ENCODE measurements around the gene KCNIP4.
A peak's percentile ranks its signal among the peaks of the same experiment; 100 is the strongest.
"Not testable (repeated sequence)": the region's sequence is repeated elsewhere in the genome, so short reads cannot be mapped to it uniquely, and the experiment has no call there.

Gene KCNIP4

DNA sequence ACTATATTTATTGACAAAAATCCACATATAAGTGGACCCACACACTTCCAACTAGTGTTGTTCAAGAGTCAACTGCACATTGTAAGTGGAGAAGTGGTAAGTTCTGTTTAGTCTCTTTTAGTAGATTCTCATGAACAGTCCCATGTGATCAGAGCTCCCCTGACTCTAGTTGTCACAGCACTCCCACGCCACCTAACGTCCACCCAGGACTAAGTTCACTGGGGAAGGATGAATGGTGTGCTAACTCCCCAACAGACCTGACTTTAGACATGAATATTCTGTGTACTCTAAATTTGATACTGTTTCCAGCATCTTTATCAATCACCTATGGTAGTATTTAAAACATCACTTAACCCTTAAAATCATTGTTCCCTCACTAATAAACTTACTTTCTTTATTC lies 1188.5 kb downstream of the KCNIP4 start:
- no peak overlapping the region for H3K27ac Mint-ChIP-seq
- H3K36me3 Mint-ChIP-seq (ENCODE audit: low read depth) = no peaks in the 10 kb centered on the region
- H3K4me1 Mint-ChIP-seq (ENCODE audit: low read depth) = no peaks in the 10 kb centered on the region
- no peaks in the 10 kb centered on the region for H3K27me3 Mint-ChIP-seq (ENCODE audit: low read depth)
- no peak overlapping the region for H3K4me3 Mint-ChIP-seq
- H3K9me3 Mint-ChIP-seq = no peaks in the 10 kb centered on the region

DNA sequence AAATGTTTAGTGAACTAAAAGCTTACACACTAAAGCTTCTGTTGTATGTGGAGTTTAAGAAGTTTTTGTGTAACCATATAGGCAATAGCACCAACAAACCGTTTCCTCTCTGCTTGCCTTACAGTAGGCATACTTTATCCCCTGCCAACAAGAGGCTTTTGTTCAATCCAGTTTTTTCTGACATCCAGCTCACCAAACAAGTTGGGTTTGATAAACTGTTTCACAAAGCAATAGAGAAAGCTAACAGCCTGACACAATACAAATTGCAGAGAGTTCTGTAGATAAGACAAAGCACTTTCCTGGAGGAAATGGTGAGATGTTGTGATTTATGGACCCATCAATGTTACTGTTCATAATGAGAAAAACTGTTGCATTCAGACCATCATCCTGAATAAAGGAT lies 1194.5 kb downstream of the KCNIP4 start:
- no peak overlapping the region for H3K27ac Mint-ChIP-seq
- peaks cover 4% of the 10 kb centered on the region for H3K9me3 Mint-ChIP-seq
- no peak overlapping the region for H3K4me3 Mint-ChIP-seq
- H3K27me3 Mint-ChIP-seq (ENCODE audit: low read depth) = no peaks in the 10 kb centered on the region
- no peaks in the 10 kb centered on the region for H3K4me1 Mint-ChIP-seq (ENCODE audit: low read depth)
- no peaks in the 10 kb centered on the region for H3K36me3 Mint-ChIP-seq (ENCODE audit: low read depth)

DNA sequence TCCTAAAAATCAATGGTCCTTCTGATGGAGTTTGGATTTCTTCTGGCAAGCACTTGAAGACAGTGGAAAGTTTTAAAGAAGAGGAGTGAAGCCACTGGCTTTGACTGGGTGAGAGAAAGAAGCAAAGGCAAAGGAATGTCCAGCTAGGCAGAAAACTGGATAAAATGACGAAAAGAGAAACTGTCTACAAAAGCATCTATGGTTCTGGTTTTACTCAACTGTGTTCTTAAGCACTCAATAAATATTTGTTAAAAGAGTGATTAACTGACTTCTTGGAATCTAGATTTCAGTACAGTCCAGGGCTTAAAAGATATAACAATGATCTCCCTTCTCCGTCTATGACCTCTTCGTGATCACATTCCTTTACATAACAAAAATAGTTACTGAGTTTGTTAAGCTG lies 1195.9 kb downstream of the KCNIP4 start:
- Mint-ChIP-seq H3K9me3 (peaks cover 4% of the 10 kb centered on the region), H3K27me3 (ENCODE audit: low read depth) (no peaks in the 10 kb centered on the region), H3K36me3 (ENCODE audit: low read depth) (no peaks in the 10 kb centered on the region), H3K27ac (no peak overlapping the region), H3K4me3 (no peak overlapping the region), H3K4me1 (ENCODE audit: low read depth) (no peaks in the 10 kb centered on the region)

DNA sequence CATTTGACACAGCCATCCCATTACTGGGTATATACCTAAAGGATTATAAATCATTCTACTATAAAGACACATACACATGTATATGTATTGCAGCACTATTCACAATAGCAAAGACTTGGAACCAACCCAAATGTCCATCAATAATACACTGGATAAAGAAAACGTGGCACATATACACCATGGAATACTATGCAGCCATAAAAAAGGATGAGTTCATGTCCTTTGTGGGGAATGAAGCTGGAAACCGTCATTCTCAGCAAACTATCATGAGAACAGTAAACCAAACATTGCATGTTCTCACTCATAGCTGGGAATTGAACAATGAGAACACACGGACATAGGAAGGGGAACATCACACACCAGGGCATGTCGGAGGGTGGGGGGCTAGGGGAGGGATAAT lies 1202.6 kb downstream of the KCNIP4 start:
- peaks cover 24% of the 10 kb centered on the region for H3K9me3 Mint-ChIP-seq
- not testable (repeated sequence) for H3K4me1 Mint-ChIP-seq (ENCODE audit: low read depth); H3K36me3 Mint-ChIP-seq (ENCODE audit: low read depth); H3K27me3 Mint-ChIP-seq (ENCODE audit: low read depth); H3K27ac Mint-ChIP-seq; H3K4me3 Mint-ChIP-seq

DNA sequence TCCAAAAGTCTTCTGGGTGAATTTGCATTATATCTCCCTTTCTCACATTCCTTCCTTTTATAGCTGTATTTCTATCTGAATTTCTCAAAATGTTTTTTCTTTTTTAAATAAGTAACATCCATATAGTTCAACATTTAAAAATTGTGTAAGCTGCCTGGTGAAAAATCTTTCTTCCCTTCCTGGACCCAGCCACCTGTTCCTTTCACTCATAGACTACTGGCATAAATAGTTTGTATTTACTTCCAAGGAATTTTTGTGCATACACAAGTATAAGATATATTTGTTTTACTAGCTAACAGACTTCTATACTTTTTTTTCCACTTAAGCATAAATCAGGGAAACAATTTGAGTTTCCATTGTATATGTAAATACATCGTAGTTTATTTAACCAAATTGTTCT lies 1212.6 kb downstream of the KCNIP4 start:
- Mint-ChIP-seq H3K4me1 (ENCODE audit: low read depth) (no peaks in the 10 kb centered on the region), H3K27me3 (ENCODE audit: low read depth) (no peaks in the 10 kb centered on the region), H3K4me3 (no peak overlapping the region), H3K27ac (no peak overlapping the region), H3K36me3 (ENCODE audit: low read depth) (peaks cover 14% of the 10 kb centered on the region), H3K9me3 (peaks cover 32% of the 10 kb centered on the region)

DNA sequence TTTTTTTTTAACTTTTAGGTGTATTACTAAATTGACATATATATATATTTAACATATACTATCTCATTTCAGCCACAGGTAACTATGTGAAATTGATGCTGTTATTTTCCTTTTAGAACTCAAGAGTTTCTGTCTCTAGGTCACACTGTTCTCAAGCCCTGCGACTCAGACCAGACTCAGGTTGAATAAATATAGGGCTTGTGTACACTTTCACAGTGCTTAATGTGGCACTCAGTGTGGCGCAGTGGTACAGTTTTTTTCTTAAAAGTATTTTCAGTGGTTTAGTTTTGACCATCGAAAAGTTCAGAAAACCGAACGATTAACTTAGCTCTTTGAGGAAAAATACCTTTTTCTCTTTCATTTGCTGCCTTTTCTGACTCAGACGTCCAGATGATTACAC lies 1223.7 kb downstream of the KCNIP4 start:
- Mint-ChIP-seq H3K27ac (no peak overlapping the region), H3K36me3 (ENCODE audit: low read depth) (peaks cover 35% of the 10 kb centered on the region), H3K4me3 (no peak overlapping the region)

DNA sequence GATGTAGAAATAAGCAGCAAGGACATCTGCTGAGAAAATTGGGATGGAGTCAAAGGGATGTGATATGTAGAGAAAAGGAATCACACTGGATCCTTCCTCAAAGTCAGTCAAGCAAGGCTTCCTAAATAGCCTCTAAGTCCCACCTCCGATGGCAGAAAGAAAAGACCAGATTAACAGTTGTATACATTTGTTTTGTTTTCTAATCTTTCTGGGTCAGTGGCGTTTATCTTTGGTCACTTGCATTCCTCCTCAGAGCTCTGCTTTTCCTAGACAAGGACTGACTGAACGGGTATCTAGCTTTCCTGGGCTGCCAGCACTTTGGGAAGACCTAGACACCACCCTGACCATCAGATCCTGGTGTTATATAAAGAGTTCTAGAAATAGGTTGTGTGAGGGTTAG lies 1225.1 kb downstream of the KCNIP4 start:
- H3K4me1 Mint-ChIP-seq (ENCODE audit: low read depth) = no peaks in the 10 kb centered on the region
- H3K36me3 Mint-ChIP-seq (ENCODE audit: low read depth) = peaks cover 43% of the 10 kb centered on the region
- peaks cover 13% of the 10 kb centered on the region for H3K9me3 Mint-ChIP-seq
- no peak overlapping the region for H3K4me3 Mint-ChIP-seq
- no peaks in the 10 kb centered on the region for H3K27me3 Mint-ChIP-seq (ENCODE audit: low read depth)
- no peak overlapping the region for H3K27ac Mint-ChIP-seq

More for the DNA sequence above, 1223.7 kb downstream of the KCNIP4 start:
- no peaks in the 10 kb centered on the region for H3K4me1 Mint-ChIP-seq (ENCODE audit: low read depth)
- no peaks in the 10 kb centered on the region for H3K27me3 Mint-ChIP-seq (ENCODE audit: low read depth)
- peaks cover 13% of the 10 kb centered on the region for H3K9me3 Mint-ChIP-seq

DNA sequence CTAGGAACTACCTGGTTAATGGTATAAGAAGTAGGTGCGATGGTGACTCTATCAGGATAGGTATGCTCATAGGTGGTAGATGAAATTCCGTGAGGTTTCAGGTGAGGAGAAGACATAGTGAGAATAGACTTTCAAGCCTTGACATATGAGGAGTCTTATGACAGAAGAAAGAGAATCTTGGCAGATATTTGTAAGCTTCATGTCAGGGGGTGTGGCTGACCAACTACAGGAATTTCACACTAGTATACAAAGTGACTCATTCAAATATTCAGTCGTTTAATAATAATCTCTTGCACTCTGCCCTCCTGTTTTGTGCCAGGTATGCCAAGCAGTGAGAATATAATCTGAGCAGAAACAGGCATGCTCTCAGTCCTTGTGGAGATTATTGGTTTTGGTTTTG lies 1225.6 kb downstream of the KCNIP4 start:
- Mint-ChIP-seq H3K4me3 (no peak overlapping the region), H3K36me3 (ENCODE audit: low read depth) (peaks cover 47% of the 10 kb centered on the region), H3K27ac (no peak overlapping the region), H3K27me3 (ENCODE audit: low read depth) (no peaks in the 10 kb centered on the region), H3K4me1 (ENCODE audit: low read depth) (no peaks in the 10 kb centered on the region), H3K9me3 (peaks cover 13% of the 10 kb centered on the region)

DNA sequence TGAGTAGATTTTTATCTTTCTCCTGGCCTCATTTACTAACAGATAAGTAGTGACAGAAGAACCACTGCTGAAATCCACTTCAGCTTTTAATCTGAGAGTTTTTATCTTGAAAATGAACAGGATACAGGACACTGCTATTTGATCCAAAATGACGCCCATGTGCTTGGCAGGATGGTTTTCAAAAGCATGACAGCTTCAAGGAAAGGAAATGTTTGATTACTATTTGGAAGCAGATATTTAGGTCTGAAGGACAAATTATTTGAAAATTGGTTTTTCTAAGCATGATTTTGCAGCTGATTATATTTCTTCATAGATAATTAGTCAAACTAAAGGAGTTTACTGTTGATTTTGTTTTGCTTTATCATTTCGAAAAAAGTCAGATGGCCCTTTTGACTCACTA lies 1237.2 kb downstream of the KCNIP4 start:
- peaks cover 17% of the 10 kb centered on the region for H3K36me3 Mint-ChIP-seq (ENCODE audit: low read depth)
- H3K9me3 Mint-ChIP-seq = peaks cover 2% of the 10 kb centered on the region
- no peaks in the 10 kb centered on the region for H3K27me3 Mint-ChIP-seq (ENCODE audit: low read depth)
- H3K4me1 Mint-ChIP-seq (ENCODE audit: low read depth) = no peaks in the 10 kb centered on the region
- no peak overlapping the region for H3K27ac Mint-ChIP-seq
- no peak overlapping the region for H3K4me3 Mint-ChIP-seq

DNA sequence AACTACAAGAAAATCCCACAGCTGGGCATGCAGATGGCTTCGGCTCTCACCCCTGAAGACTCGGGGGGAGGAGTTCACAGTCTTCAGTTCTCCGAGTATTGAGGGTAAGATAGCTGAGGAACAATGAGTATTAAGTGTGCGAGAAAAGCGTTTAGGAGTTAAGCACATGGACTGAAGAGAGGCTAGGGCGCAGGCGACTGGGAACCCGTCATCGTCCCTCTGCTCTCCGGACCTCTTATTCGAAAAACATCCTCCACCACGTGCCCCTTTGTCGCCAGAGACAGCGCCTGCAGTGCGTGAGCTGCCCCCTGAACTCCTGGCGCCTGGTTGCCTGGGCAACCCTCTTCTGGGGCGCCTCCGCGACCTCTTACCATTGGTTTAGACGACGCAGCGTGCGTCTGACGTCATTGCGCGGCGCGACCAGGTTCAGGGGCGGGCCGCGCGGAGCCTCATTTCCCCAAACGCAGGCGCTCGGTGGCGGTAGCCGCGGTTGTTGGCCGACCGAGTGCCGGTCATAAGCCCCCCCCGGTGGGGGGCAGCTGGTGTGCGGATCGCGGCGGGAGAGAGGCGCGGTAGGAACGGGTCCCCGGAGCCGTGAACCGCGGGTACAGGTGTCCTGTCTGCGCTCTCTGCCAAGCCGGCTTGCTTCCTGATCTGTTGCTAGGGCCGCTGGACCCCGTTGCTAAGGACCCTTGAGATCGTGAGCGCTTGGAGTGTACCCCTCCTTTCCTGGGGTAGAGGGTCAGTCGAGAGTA lies 1248.4 kb downstream of the KCNIP4 start, which contains the start of gene PACRGL:
Gene PACRGL (plus strand): TSS at position 452 of the 755 bp plus-strand sequence. CDS start 4,024 bp downstream, outside the sequence.
- Mint-ChIP-seq H3K4me3 (peak within 1 kb of the TSS; percentile 92), H3K4me1 (ENCODE audit: low read depth) (peaks cover 14% of the 10 kb centered on the region), H3K9me3 (no peaks in the 10 kb centered on the region), H3K27ac (peak within 1 kb of the TSS; percentile 88), H3K27me3 (ENCODE audit: low read depth) (no peaks in the 10 kb centered on the region), H3K36me3 (ENCODE audit: low read depth) (peaks cover 3% of the 10 kb centered on the region)

DNA sequence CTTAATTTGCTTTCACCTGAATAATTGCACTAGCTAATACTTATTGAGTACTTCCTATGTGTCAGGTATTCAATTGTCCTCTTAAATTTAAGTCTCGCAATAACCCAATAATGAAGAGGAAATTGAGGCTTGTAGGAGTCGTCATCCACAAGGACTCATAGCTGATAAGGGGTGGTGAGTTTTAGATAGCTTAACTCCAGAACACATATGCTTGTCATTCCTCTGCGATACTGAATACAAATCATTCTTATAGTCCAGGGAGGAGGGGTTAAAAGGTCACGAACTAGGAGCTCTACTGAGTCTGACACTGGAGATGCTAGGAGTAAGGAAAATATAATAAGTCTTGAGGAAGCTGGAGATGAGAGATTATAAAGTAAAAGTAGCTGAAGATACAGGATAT lies 1249.8 kb downstream of the KCNIP4 start:
- Mint-ChIP-seq H3K36me3 (ENCODE audit: low read depth) (no peaks in the 10 kb centered on the region), H3K27ac (no peak overlapping the region), H3K4me3 (peak overlapping the region; percentile 79), H3K27me3 (ENCODE audit: low read depth) (no peaks in the 10 kb centered on the region), H3K9me3 (no peaks in the 10 kb centered on the region), H3K4me1 (ENCODE audit: low read depth) (peaks cover 14% of the 10 kb centered on the region)

DNA sequence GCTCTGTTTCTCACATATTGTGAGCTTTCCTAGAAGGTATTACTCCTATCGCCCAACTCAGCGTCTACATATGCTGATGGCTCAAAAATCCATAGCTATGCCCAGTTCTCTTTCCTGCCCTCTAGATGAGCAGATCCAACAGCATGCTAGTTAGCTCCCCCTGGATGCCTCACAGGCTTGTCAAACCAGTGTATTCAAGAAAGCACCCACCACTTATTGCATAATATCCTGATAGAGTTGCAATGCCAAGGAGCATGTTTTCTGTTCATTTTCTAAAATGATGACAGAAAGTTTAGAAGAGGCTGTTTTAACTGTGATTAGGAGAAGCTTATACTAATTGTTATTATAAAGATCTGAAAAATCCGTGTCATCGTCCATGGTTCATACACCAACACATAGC lies 1250.2 kb downstream of the KCNIP4 start:
- H3K36me3 Mint-ChIP-seq (ENCODE audit: low read depth) = no peaks in the 10 kb centered on the region
- no peaks in the 10 kb centered on the region for H3K9me3 Mint-ChIP-seq
- no peak overlapping the region for H3K27ac Mint-ChIP-seq
- peaks cover 14% of the 10 kb centered on the region for H3K4me1 Mint-ChIP-seq (ENCODE audit: low read depth)
- no peaks in the 10 kb centered on the region for H3K27me3 Mint-ChIP-seq (ENCODE audit: low read depth)
- H3K4me3 Mint-ChIP-seq = no peak overlapping the region

DNA sequence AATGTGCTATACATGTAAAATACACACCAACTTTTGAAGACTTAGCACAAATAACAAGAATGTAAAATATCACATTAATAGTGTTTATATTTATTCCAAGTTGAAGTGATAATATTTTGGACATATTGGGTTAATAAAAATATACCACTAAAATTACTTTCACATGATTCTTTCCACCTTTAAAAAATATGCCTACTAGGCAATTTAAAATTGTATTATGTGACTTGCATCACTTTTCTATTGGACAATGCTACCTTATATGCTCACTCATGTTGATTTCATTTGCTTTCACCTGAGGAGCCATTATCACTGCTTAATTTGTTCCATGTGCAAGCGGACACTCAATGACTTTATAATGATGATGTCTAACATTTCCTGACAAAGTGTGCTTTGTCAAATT lies 1251.8 kb downstream of the KCNIP4 start:
- H3K36me3 Mint-ChIP-seq (ENCODE audit: low read depth) = no peaks in the 10 kb centered on the region
- H3K27me3 Mint-ChIP-seq (ENCODE audit: low read depth) = no peaks in the 10 kb centered on the region
- no peaks in the 10 kb centered on the region for H3K9me3 Mint-ChIP-seq
- H3K4me3 Mint-ChIP-seq = no peak overlapping the region
- H3K4me1 Mint-ChIP-seq (ENCODE audit: low read depth) = peaks cover 10% of the 10 kb centered on the region
- H3K27ac Mint-ChIP-seq = no peak overlapping the region

DNA sequence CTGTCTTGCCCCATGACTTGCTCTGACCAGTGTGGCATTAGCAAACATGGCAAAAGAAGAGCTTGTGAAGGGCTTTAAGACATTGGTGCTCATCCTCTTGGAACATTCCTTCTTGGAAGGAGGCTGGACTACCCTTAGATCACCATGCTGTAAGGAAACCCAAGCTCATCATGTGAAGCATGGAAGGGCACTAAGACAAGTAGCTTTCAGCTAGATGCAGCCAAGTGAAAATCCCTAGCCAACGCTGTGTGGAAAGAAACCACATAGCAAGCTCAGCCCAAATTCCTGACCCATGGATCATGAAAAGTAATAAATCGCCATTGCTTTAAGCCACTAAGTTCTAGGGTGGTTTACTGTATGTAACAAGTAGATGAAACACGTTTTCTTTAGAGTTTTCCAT lies 1260.7 kb downstream of the KCNIP4 start:
- Mint-ChIP-seq H3K9me3 (no peaks in the 10 kb centered on the region), H3K27me3 (ENCODE audit: low read depth) (peaks cover 8% of the 10 kb centered on the region), H3K4me1 (ENCODE audit: low read depth) (no peaks in the 10 kb centered on the region), H3K36me3 (ENCODE audit: low read depth) (no peaks in the 10 kb centered on the region), H3K4me3 (no peak overlapping the region), H3K27ac (no peak overlapping the region)

DNA sequence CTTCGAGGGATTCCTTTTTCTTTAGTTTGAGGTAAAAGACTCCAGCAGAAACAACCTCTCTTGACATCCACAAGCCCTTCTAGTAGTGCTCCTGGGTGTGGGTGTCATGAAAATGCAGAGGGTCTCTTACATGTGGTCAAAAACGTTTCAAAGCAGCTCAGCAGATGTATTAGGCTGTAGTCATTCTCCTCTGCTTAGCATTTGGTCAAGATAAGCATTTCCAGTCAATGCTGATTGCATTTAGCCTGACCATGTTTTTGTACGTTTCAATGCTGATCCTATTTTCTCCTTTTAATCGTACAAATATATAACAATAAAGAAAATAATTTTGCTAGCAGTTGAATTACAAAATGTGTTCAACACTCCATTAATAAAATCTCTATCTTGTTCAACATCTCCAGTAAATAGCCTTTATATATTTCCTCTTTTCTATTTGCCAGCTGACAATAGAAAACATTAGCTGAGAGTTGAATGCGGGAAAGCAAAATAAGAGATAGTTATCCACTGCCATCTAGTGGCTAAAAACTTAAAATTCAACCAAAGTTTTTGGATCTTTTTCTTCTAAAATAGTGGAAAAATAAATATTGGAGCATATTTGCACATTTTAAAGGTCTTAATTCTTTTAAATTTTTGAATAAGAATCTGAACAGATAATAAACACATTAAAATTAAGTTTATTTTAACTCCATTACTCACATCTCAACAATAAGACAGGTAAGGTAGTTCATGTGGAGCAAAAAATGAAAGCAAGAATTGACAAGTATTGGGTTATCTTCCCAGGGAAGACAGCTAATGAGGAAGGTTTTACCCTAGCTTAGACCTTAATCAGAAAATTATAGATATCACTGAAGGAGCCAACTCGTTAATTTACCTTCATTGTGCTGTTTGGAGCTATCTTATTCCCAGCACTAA lies 1263.5 kb downstream of the KCNIP4 start:
- Mint-ChIP-seq H3K27ac (no peak overlapping the region), H3K27me3 (ENCODE audit: low read depth) (peaks cover 11% of the 10 kb centered on the region), H3K36me3 (ENCODE audit: low read depth) (no peaks in the 10 kb centered on the region), H3K4me3 (no peak overlapping the region), H3K4me1 (ENCODE audit: low read depth) (no peaks in the 10 kb centered on the region), H3K9me3 (no peaks in the 10 kb centered on the region)
